ENCODE results near the gene LECT2.
A peak's percentile ranks its signal among the peaks of the same experiment; 100 is the strongest.

The LECT2 gene

DNA sequence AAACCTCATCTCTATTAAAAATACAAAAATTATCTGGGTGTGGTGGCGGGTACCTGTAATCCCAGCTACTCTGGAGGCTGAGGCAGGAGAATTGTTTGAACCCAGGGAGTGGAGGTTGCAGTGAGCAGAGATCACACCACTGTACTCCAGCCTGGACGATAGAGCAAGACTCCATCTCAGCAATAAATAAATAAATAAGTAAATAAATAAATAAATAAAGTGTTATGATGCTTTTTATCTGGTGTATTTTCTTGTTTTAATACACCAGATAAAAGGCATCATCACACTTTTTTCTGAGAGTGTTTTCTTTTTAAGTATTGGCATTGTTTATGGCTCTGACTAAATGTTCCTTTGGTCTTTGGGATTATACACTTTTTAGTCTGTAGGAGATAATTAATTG is 24.2 kb upstream of the LECT2 start:
- no peak for DNase-seq

DNA sequence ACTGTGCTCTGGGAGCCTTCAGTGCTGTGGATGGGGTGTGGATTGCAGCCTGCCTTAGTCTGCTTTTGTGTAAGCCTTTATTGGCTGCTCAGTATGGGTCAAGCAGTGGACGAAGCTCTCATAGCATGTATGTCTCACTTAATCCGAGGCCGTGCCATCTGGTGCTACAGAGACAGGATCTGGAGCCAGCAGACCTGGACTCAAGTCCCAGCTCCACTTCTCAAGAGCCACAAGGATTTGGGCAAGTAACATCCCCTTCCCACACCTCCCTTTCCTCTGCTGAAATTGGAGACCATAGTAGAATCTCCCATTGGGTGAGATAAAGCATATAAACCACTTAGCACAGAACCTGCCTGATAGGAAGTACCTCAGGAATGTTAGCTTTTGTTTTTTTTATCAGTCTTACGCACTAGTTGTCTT is 23.4 kb upstream of the LECT2 start:
- DNase-seq, result no peak

DNA sequence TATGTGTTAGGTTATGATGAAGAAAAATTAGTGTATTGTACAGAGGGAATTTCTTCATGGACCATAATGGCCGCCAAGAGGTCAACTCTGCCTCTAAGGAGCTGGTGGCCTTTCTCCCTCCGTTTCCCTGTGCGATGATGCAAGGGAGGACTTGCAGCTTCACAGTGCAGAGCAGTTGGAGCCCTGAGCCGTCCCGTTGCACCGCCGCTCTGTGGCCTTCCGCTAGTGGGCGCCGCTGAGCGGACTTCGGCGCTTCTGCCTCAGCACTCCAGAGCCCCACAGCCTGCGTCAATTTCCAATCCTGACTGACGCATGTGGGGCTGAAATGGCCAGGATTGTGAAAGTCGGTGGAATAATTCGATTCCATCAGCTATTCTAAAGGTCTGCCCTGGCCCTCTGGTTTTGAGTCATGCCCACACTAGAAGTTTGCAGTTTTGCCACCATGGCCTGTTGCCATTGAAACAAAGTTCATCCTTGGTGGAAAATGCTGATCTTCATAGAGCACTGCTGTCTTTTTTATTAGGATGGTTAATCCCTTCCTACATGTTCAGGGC is 22.7 kb upstream of the LECT2 start:
- no peak for DNase-seq

DNA sequence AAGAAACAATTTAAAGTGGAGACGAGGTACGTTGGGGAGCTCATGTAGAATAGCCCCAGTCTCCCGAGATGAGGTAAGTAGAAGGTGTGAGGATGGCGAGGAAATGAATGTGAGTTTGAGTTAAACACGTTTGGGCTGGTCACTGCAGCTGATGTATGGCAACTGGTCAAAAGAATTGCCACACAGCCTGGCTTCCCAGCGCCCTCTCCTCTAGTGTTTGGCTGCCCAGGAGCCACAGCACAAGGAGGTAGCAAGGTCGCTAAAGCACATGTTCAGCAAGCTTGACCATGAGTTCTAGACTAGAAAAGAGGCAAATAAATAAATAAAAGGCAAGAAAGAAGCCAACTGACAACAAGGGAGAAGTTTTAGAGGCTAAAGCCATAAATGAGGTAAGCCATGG is 21.4 kb upstream of the LECT2 start:
- DNase-seq, result no peak

DNA sequence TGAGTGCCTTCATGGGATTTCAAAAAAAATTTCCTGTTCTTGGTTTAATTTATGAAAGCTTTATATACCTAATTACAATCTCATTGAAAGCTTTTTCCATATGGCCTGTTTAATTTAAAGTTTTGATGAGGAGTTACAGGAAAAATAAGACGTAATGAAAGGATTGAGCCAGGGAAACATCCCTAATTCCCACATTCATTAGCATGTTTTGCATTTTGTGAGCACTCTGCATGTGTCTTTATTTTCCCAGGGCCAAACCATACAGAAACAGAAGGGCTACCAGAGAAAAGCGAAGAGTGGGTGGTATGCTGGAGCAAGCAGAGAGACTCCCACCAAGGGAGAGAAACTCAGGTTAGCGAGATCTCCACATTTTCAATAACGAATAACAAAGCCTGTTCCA is 20.3 kb upstream of the LECT2 start:
- no peak for DNase-seq

DNA sequence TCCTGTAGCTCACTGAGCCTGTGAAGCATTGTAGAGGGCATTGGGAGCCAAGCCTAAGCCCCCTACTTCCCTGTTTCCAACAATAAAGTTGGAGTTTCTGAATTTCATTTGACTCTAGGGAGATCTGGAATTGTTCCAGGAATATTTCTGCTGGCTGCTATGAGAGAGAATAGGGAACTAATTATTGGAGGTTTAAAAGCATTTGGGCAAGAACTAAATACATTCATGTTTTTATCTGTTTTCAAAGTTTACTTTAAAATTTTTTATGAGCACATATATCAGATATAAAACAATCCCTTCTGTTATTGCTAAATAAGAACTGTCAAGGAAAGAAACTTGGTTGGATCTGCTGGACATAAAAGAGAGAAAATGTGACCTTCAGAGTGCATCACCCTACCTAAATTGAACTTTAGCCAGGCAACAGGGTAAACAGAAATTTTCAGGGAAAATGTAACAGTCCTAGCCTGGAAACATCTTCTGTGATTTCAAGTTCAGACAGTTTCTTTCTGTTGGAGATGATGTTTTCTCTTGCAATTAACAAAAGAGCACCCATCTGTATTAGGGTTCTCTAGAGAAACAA is 19.3 kb upstream of the LECT2 start:
- no peak for DNase-seq

DNA sequence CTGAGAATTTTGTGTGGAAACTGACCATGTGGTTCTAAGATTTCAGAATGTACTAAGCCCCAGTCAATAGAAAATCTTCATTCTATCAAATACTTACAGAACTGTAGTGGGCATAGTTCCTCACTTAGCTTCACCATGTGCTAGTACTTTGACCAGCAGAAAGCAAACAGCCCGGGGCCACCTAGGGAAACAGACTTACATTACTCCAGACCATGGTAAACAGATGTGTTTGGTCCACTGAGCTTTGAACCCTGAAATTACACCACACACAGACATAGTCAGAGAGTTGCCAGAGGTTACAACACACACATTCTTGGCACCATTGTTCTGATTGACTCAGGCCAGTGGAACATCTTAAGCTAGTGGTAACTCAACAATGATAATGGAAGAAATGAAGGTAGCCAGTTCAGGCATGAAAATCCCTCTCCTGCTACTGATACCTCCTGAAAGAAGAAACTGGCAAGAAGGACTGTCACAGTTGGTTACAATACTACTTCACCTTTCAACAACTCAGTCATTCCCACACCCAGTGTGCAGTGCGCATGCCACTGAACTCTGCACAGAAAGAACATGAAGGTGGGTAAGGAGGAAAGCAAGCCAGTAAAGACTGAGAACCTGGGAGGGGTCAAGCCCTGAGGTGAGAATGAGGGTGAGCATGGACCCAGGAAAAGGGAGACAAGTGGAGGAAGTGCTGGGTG is 18.7 kb upstream of the LECT2 start:
- no peak for DNase-seq

DNA sequence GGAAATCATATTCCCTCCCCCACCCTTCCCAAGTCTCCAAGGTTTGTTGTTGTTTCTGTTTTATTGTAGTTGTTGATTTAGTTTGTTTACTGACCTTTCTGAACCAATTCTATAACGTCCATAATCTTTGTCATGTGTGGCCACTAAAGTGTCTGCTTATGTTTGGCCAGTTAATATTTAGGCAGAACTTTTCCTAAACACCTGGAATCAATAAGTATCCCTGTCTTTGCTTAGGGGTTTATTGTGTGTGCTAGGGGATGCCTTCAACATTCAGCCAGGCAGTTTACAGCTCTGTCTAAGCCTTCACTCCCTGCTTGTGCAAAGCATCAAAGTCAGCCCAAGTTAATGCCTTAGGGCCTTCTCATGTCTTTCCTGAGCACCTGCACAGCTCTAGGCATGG is 16.9 kb upstream of the LECT2 start:
- DNase-seq, result no peak

DNA sequence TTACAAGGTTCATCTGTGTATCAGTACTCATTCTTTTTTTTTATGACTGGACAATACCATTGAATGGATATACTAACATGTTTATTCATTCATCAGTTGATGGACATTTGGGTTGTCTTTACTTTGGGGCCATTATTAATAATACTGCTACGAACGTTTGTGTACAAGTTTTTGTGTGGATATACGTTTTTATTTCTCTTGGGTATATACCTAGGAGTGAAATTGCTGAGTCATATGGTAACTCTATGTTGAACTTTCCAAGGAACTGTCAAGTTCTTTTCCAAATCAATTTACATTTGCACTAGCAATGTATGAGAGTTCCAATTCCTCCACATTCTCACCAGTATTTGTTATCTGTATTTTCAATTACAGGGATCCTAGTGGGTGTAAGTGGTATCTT is 12.0 kb upstream of the LECT2 start:
- DNase-seq, result no peak

DNA sequence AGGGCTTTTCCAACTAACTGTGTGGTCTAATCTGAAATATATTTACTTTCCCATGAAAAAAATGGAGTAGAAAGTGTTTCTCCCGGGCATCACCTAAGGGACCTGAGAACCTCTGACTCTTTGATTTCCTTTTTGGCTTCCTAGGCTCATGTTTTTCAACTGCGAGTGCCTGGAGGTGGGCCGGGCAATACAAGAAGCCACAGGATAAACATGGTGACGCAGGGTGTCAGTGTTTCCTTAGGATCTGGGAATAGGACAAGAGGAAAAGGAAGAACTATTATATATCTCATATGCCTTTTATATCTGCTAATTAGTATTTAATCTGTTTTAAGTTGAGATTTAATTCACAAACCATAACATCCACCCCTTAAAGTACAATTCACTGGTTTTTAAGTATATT is 11.4 kb upstream of the LECT2 start:
- no peak for DNase-seq

DNA sequence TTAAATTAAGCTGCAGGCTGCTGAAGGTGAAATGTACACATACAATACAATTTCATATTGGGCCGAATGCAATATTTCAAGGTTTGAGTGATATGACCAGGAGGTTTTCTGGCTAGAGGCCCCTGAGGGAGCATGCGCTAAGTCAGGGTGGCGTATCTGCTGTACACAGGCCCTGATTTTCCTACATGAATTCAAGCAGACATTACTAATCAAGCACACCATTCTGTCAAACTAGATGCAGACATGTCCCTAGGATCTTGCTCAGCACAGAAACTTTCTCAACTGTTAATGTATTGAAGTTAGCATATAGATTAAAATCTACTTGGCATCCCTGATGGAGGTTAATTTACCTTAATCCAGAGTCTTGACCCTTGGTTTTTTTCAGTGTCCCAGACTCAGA is 10.7 kb upstream of the LECT2 start:
- no peak for DNase-seq

DNA sequence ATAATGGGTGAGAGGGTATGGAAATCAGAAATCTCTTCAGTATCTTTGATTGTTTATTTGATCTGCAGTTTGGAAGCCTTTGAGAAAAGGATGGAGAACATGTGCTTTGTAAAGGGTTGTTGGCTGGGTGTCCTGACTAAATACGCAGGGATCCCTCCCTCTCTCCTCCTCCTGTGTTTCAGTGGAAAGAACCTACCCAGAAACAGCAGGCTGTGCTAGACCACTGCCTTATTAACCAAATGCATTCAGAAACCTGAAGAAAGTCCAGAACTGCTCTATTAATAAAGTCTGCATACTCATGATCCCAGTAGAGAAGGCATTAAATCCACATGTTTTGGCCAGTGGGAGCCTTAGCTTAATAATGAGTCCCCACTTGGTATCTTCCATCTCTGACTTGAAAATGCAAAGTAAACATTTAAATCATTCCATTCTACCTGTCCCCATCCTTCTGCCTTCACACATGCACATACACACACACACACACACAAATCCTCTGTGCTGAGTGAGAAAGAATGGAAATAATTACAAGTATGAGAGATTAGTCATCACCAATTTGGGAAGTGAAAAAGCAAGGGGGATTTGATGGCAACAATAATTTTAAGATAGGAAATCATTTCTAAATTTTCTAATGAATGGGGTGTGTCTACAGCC is 10.0 kb upstream of the LECT2 start:
- DNase-seq, result no peak

DNA sequence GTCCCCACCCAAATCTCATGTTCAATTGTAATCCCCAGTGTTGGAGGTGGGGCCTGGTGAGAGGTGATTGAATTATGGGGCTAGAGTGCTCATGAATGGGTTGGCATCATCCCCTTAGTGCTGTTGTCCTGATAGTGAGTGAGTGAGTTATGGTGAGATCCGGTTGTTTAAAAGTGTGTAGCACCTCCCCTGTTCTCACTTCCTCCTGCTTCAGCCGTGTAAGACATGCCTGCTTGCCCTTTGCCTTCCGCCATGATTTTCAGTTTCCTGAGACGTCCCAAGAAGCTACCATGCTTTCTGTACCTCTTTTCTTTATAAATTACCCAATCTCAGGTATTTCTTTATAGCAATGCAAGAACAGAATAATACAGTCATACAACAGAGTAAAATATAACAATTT is 742 bp upstream of the LECT2 start:
- no peak for DNase-seq

DNA sequence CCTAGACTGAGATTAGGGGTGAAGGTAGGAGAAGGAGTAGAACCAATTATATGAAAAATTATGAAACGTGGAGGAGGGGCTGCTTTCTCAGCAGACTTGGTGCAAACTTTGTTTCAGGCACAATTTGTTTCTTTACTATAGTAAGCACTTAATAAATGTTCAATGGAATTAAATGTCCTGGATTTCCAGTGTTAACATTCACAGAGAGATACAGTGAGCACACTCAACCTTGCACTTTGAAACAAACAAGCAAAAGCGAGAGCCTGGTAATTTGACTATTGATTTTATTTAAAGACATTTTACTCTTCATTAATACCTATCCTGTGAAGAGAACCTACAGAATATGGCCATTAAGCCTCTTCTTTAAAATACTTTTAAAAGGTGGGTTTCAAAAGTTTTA is 933 bp downstream of the LECT2 start:
- no peak for DNase-seq

DNA sequence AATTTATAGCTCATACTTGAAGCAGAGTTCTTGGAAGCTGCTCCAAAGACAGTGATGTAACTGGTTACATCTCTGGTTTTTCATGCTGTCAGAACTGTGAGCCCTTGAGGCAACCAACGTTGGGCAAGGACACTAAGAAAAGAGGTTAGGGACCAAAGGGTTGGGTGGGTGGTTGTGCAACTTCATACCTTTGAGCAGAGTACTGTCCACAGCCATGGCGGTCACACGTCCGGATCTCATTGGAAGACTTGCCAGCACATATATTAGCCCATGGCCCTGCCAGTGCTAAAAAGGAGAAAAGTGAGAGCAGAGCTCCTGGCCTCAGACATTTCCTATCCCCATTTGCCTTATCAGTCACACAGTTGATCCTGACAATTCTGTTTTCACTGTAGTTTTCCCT is 2.1 kb downstream of the LECT2 start:
- DNase-seq, result no peak

DNA sequence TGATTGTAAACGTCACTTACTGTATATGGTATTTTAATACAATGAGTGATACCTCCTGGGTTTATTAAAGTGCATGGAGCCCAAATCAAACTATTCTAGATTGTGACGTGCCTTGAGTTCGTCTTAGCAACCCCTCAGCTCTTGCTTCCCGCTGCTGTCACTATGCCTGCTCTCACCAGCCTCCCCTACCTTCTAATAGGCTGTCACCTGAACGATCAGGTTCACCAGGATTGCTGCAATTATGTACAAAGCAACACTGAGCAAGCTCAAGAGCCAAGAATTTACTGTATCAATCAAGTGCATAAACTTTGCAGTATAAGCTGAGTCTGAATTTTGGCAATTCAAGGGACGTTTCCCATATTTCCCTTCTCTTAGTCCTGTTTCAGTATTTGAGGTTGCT is 3.0 kb downstream of the LECT2 start:
- DNase-seq, result no peak

DNA sequence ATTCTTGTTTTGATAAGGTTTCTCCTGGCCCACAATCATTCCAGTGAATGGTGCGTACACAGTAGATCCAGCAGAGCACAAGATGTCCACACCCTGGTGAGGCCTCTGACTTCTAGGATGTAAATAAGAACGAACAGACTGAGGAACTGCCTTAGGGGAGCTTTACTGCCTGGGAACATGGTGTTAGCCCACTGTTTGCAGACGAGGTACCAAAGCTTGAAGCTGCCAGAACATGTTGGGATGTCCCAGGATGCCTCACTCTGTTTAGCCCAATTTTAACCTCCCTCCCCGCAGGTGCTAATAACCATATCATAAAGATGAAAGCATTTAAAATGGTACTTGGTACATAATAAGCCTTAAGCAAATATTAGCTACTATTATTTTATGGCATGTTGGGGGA is 3.5 kb downstream of the LECT2 start:
- DNase-seq, result no peak

DNA sequence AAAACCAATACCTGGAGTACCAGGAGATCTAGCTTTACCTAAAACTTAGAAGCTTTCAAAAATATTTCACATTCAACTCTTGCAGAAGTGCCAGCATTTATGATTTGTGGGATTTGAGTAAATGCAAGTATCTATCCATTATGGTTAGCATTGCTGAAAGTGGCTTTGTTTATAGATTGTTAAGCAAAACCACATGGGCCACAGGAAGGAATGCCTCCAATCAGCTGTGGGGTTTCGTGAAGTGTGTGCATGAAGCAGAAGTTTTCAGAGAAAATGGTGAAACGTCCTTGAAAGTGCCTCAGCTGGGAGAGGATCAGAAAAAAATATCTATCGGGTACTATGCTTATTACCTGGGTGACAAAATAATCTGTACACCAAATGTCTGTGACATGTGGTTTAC is 4.2 kb downstream of the LECT2 start:
- no peak for DNase-seq

DNA sequence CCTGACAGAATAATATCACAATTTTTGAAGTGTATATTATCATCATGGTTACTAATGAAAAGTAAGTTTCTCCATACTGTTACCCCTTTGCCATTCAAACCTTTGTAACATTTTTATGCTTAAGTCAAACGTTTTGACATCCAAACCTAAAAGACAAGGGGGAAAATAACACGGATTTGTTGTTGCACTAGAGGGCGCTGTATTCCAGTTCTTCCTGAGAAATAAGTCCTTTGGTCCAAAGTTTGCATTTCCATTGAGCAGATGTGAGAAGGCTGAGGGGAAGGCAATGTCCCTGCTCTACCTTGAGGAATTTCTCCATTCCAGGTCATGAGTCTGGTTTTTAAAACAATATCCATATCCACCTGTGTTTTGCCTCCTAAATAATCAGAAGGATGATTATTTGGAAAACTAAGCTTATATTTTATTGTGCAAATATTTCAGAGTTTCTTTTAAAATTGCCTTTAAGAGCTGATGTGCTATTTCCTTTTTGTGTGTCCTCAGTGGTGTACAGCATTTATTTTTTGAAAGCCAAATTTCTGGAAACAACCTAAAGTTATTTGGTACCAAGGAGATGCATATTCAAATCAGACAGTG is 9.7 kb downstream of the LECT2 start:
- peak; percentile 16 for DNase-seq

DNA sequence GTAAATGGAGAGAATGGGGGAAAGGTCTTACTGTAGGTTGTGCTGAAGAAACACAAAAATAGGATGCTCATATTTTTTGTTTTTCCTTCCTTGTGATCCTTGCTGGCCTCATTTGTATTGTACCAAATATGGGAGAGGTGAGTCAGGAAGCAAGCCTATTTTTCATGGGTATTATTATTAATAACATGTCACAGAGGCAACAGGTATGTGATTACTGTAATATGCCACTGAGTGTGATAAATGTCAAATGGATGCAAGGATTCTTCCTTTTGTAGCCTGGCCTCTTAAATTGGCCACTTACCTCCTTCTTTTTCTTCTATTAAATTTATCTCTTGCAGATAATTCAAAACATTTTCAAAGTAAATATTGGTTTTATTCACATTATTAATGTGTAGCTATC is 10.2 kb downstream of the LECT2 start:
- DNase-seq, result no peak

DNA sequence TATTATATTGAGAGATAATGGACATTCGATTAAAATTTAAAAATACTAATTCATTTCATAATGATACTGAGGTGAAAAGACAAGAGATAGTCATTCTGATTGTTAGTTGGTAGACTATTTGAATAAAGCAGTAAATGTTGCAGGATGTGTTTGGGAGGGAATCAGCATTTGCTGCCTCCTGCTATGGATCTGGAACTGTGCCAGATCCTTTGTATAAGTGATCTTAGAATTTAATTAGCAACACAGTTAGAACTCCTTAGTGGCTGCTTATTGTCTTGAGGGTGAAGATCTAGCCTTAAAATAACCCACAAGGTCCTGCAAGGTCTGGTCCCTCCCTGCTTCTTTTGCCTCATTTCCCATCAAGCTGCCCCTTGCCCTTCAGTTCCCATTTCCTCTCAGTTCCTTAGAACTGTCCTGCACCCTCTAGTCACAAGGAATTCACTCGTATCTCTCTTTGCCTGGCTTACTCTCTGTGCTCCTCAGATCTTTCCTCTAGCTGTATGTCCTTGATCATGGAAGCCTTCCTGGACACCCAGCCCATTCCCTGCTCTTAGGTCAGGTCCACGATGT is 12.5 kb downstream of the LECT2 start:
- DNase-seq, result no peak

DNA sequence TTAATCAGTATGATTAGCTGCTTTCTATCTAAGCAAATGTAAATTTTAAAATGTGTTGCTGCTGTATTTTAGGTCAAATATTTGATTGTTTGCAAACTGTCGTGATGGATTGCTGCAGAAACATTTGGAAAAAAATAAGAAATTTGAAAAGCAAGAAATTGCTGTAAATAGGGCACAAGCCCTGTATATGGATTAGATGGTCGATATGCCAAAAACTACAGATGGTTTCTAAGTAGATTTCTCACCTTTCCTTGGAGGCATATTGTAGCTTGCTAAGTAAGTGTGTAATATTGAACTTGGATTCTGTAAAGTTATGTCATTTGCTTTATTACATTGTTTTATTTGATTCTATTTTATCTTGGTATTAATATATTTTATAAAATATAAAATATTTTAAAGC is 13.1 kb downstream of the LECT2 start:
- DNase-seq, result no peak

DNA sequence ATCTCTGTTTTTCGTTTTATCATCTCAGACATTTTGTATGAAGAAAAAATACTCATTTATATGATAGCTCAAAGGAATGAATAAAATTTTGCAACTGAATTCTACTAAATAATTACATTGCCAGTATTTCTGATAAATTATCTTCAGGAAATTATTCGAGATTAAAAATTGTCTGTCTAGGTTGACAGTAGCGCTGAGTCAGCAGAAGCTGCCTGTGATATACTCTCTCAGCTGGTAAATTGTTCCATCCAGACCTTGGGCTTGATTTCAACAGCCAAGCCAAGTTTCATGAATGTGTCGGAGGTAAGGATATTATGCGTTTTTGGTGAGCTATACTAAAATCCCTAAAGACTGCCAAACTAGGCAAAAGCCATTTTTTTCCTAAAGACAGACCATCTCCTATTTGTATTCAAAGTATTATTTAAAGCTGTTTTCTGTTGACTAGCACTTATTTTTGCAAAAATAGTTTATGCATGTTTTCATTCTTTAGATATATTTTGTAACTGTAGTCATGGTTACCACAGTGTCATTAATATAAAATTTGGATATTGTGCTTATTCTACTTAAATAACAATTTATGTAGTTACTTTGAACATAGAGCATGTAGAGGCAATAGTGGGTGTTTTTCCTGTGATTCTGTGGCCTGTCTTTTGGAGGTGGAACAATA is 17.4 kb downstream of the LECT2 start:
- DNase-seq, result no peak
